Immature natural killer cell (primary cell): ENCODE data around the gene ZKSCAN8. TPM values are rescaled to one million over a fixed set of nuclear protein-coding genes. Genes with fewer than 3 reads are reported as not detected.
A peak's percentile ranks its signal among the peaks of the same experiment; 100 is the strongest.

ENCODE experiments used
- DNase-seq, 3 donors: peaks; one replicate each; pipeline ENCODE4 v3.0.0; 2022; ENCODE audit warnings: mixed read lengths in 1 of 3
- H3K27ac Mint-ChIP-seq, 6 donors: one replicate each; pipeline ENCODE4 v1.8.0; 2020; ENCODE audit warnings: mixed read lengths in 6 of 6, mild to moderate bottlenecking in 5 of 6, inconsistent platforms in 4 of 6, moderate library complexity in 3 of 6
- H3K27me3 Mint-ChIP-seq, 3 donors: one replicate each; pipeline ENCODE4 v1.8.0; 2020 to 2021; ENCODE audit warnings: low read depth in 3 of 3, mild to moderate bottlenecking in 3 of 3, mixed read lengths in 3 of 3, moderate library complexity in 3 of 3, inconsistent platforms in 1 of 3
- H3K36me3 Mint-ChIP-seq, 3 donors: one replicate each; pipeline ENCODE4 v1.8.0; 2020; ENCODE audit warnings: mixed read lengths in 3 of 3, inconsistent platforms in 2 of 3, mild to moderate bottlenecking in 2 of 3
- H3K4me1 Mint-ChIP-seq, 2 donors: one replicate each; pipeline ENCODE4 v1.8.0; 2020; ENCODE audit warnings: inconsistent platforms in 2 of 2, mild to moderate bottlenecking in 2 of 2, mixed read lengths in 2 of 2, moderate library complexity in 1 of 2
- H3K4me3 Mint-ChIP-seq, 5 donors: one replicate each; pipeline ENCODE4 v1.8.0; 2020; ENCODE audit warnings: mild to moderate bottlenecking in 5 of 5, mixed read lengths in 5 of 5, inconsistent platforms in 3 of 5, moderate library complexity in 3 of 5
- H3K9me3 Mint-ChIP-seq, 6 donors: one replicate each; pipeline ENCODE4 v1.8.0; 2020; ENCODE audit warnings: mild to moderate bottlenecking in 6 of 6, mixed read lengths in 6 of 6, inconsistent platforms in 4 of 6, moderate library complexity in 3 of 6
- polyA plus RNA-seq, 3 donors: library from polyadenylated mRNA; unstranded; fragments of 300-500 nt; fragmentation: Illumina TruSeq; gene quantifications; one replicate each; pipeline ENCODE4 v1.2.3, GENCODE V29; 2021

ZKSCAN8 gene
- polyA plus RNA-seq, 3 donors from 2014 or later: 0.22 to 1.8 (median 0.44) TPM

GRCh38 chr6:28124350-28124970 lies 17.2 kb upstream of the ZKSCAN8 start, which contains the start of gene ZSCAN16:
ZSCAN16 (plus strand) TSS chr6:28124609; CDS start chr6:28125444, 835 bp downstream.
- Mint-ChIP-seq H3K9me3 (no peaks in the 10 kb centered on the region), H3K4me1 (peaks cover 33 to 52% of the 10 kb centered on the region in 2 donors), H3K36me3 (peaks cover 15 to 28% (median 21%) of the 10 kb centered on the region in 3 donors), H3K27ac (peak within 1 kb of the TSS; percentile 89 to 98 (median 96)), H3K27me3 (no peaks in the 10 kb centered on the region), H3K4me3 (peak within 1 kb of the TSS; percentile 95 to 99 (median 97))
- peak; percentile 73 to 81 (median 78) for DNase-seq

GRCh38 chr6:28124971-28125353 lies 16.7 kb upstream of the ZKSCAN8 start:
- Mint-ChIP-seq H3K4me1 (peaks cover 33 to 54% of the 10 kb centered on the region in 2 donors), H3K27me3 (no peaks in the 10 kb centered on the region), H3K36me3 (peaks cover 14 to 24% (median 21%) of the 10 kb centered on the region in 3 donors), H3K9me3 (no peaks in the 10 kb centered on the region), H3K27ac (peak overlapping the region; percentile 89 to 98 (median 96)), H3K4me3 (peak overlapping the region; percentile 95 to 99 (median 97))
- peak in 1 of 3 donors; percentile 11 for DNase-seq

- H3K4me3 Mint-ChIP-seq: peak overlapping the region; percentile 95 to 99 (median 97)
- H3K9me3 Mint-ChIP-seq: no peaks in the 10 kb centered on the region
- H3K27ac Mint-ChIP-seq: peak overlapping the region; percentile 89 to 98 (median 96)
- no peaks in the 10 kb centered on the region for H3K27me3 Mint-ChIP-seq
- peaks cover 10 to 20% (median 16%) of the 10 kb centered on the region in 3 donors for H3K36me3 Mint-ChIP-seq
- no peak for DNase-seq
- peaks cover 33 to 59% of the 10 kb centered on the region in 2 donors for H3K4me1 Mint-ChIP-seq
These were observed 16.3 kb upstream of the ZKSCAN8 start for GRCh38 chr6:28125401-28125800.

GRCh38 chr6:28134015-28134414 lies 7.7 kb upstream of the ZKSCAN8 start:
- peak overlapping the region in 5 of 6 donors; percentile 38 to 65 (median 61) for H3K27ac Mint-ChIP-seq
- H3K4me1 Mint-ChIP-seq: peaks cover 48 to 74% of the 10 kb centered on the region in 2 donors
- H3K36me3 Mint-ChIP-seq: peaks cover 5 to 10% (median 5%) of the 10 kb centered on the region in 3 donors
- no peak for DNase-seq
- no peak overlapping the region for H3K4me3 Mint-ChIP-seq
- no peaks in the 10 kb centered on the region for H3K9me3 Mint-ChIP-seq
- peaks cover 3 to 11% (median 4%) of the 10 kb centered on the region in 3 donors for H3K27me3 Mint-ChIP-seq

- H3K27ac Mint-ChIP-seq: peak overlapping the region in 4 of 6 donors; percentile 26 to 78 (median 39)
- H3K4me1 Mint-ChIP-seq: peaks cover 45 to 69% of the 10 kb centered on the region in 2 donors
- H3K4me3 Mint-ChIP-seq: no peak overlapping the region
- H3K27me3 Mint-ChIP-seq: peaks cover 3 to 11% (median 4%) of the 10 kb centered on the region in 3 donors
- H3K9me3 Mint-ChIP-seq: no peaks in the 10 kb centered on the region
- peaks cover 0 to 4% (median 0%) of the 10 kb centered on the region in 3 donors for H3K36me3 Mint-ChIP-seq
- DNase-seq: no peak
These were observed 7.0 kb upstream of the ZKSCAN8 start for GRCh38 chr6:28134716-28135115.

GRCh38 chr6:28135393-28135792 lies 6.3 kb upstream of the ZKSCAN8 start:
- Mint-ChIP-seq H3K27me3 (peaks cover 3 to 11% (median 4%) of the 10 kb centered on the region in 3 donors), H3K4me3 (peak overlapping the region; percentile 93 to 99 (median 96)), H3K27ac (peak overlapping the region; percentile 97 to 100 (median 99)), H3K36me3 (peaks cover 0 to 4% (median 0%) of the 10 kb centered on the region in 3 donors), H3K9me3 (no peaks in the 10 kb centered on the region), H3K4me1 (peaks cover 49 to 69% of the 10 kb centered on the region in 2 donors)
- DNase-seq: no peak

- DNase-seq: peak; percentile 78 to 83 (median 82)
- H3K36me3 Mint-ChIP-seq: peaks cover 0 to 4% (median 0%) of the 10 kb centered on the region in 3 donors
- peak overlapping the region; percentile 97 to 100 (median 99) for H3K27ac Mint-ChIP-seq
- no peaks in the 10 kb centered on the region for H3K9me3 Mint-ChIP-seq
- peaks cover 60 to 83% of the 10 kb centered on the region in 2 donors for H3K4me1 Mint-ChIP-seq
- peak overlapping the region; percentile 93 to 99 (median 96) for H3K4me3 Mint-ChIP-seq
- peaks cover 4 to 14% (median 7%) of the 10 kb centered on the region in 3 donors for H3K27me3 Mint-ChIP-seq
These were observed 4.8 kb upstream of the ZKSCAN8 start for GRCh38 chr6:28136585-28137504.

GRCh38 chr6:28137505-28137981 lies 4.1 kb upstream of the ZKSCAN8 start:
- peaks cover 0 to 4% (median 0%) of the 10 kb centered on the region in 3 donors for H3K36me3 Mint-ChIP-seq
- H3K9me3 Mint-ChIP-seq: no peaks in the 10 kb centered on the region
- peaks cover 4 to 14% (median 7%) of the 10 kb centered on the region in 3 donors for H3K27me3 Mint-ChIP-seq
- H3K4me1 Mint-ChIP-seq: peaks cover 67 to 89% of the 10 kb centered on the region in 2 donors
- DNase-seq: peak in 2 of 3 donors; percentile 26 to 28
- H3K4me3 Mint-ChIP-seq: peak overlapping the region; percentile 93 to 99 (median 96)
- peak overlapping the region; percentile 97 to 100 (median 99) for H3K27ac Mint-ChIP-seq

GRCh38 chr6:28139860-28140543 lies 1.7 kb upstream of the ZKSCAN8 start:
- DNase-seq: peak in 1 of 3 donors; percentile 12
- Mint-ChIP-seq H3K4me3 (peak overlapping the region; percentile 85 to 99 (median 97)), H3K4me1 (peaks cover 67 to 85% of the 10 kb centered on the region in 2 donors), H3K9me3 (no peaks in the 10 kb centered on the region), H3K27ac (peak overlapping the region; percentile 82 to 90 (median 86)), H3K27me3 (peaks cover 4 to 15% (median 7%) of the 10 kb centered on the region in 3 donors), H3K36me3 (peaks cover 0 to 7% (median 0%) of the 10 kb centered on the region in 3 donors)

GRCh38 chr6:28140616-28141015 lies 1.1 kb upstream of the ZKSCAN8 start:
- Mint-ChIP-seq H3K9me3 (no peaks in the 10 kb centered on the region), H3K36me3 (peaks cover 3 to 7% (median 3%) of the 10 kb centered on the region in 3 donors), H3K4me1 (peaks cover 65 to 85% of the 10 kb centered on the region in 2 donors), H3K27ac (peak overlapping the region; percentile 82 to 90 (median 86)), H3K27me3 (peaks cover 4 to 16% (median 7%) of the 10 kb centered on the region in 3 donors), H3K4me3 (peak overlapping the region; percentile 85 to 99 (median 97))
- DNase-seq: no peak

GRCh38 chr6:28142446-28142845 lies 763 bp downstream of the ZKSCAN8 start:
- Mint-ChIP-seq H3K27me3 (peaks cover 3 to 5% (median 4%) of the 10 kb centered on the region in 3 donors), H3K4me1 (peaks cover 52 to 75% of the 10 kb centered on the region in 2 donors), H3K27ac (peak overlapping the region; percentile 89 to 94 (median 92))

GRCh38 chr6:28145231-28145630 lies 3.5 kb downstream of the ZKSCAN8 start:
- Mint-ChIP-seq H3K4me1 (peaks cover 44 to 73% of the 10 kb centered on the region in 2 donors), H3K27ac (no peak overlapping the region), H3K4me3 (no peak overlapping the region), H3K27me3 (peaks cover 0 to 7% (median 4%) of the 10 kb centered on the region in 3 donors), H3K9me3 (no peaks in the 10 kb centered on the region), H3K36me3 (peaks cover 21 to 31% (median 29%) of the 10 kb centered on the region in 3 donors)
- no peak for DNase-seq

More at GRCh38 chr6:28142446-28142845, 763 bp downstream of the ZKSCAN8 start:
- DNase-seq: no peak
- H3K4me3 Mint-ChIP-seq: peak overlapping the region; percentile 96 to 99 (median 99)
- H3K36me3 Mint-ChIP-seq: peaks cover 6 to 8% (median 8%) of the 10 kb centered on the region in 3 donors
- no peaks in the 10 kb centered on the region for H3K9me3 Mint-ChIP-seq
